IMR-90 (cell line): ENCODE measurements around the gene SHB. TPM values are rescaled to one million over a fixed set of nuclear protein-coding genes. Genes with fewer than 3 reads are reported as not detected.

Experiments used
- microRNA-seq, 2 experiments: library from miRNA; stranded (forward) in 1 of 2; unstranded in 1 of 2; fragments of 10-50 nt in 1 of 2; fragments of <30 nt in 1 of 2; gene quantifications in 1 of 2; microRNA quantifications in 1 of 2; one replicate each; pipeline versions ENCODE3 to v1.1.0; 2013 to 2020; ENCODE audit not compliant: insufficient read depth in 1 of 2, insufficient read length in 1 of 2, unreplicated experiment in 1 of 2
- polyA plus RNA-seq, 3 experiments: library from polyadenylated mRNA; depleted of rRNA; stranded (reverse); fragments of >200 nt; gene quantifications; 2 replicates each; pipeline ENCODE4 v1.2.3, GENCODE V29; 2012; ENCODE audit warnings: low replicate concordance in 1 of 3
- small RNA-seq, 5 experiments: library from RNA; depleted of rRNA; stranded (forward); fragments of <200 nt; gene quantifications; one replicate each; pipeline ENCODE3, GENCODE V24; 2012
- total RNA-seq: library from RNA; depleted of rRNA; stranded (reverse); fragments of >200 nt; gene quantifications from 2 replicates; pipeline ENCODE4 v1.2.3, GENCODE V29; 2012; rRNA removed

The SHB gene
- total and polyA plus RNA-seq, 2 of the 4 experiments (the other 2 are of a cell fraction), result 6.1 to 20.4 TPM

Small RNA genes within 50 kb of the gene (microRNA-seq; reads per million reads assigned to microRNA genes)
- not detected for gene RNU7-124P (ENCODE audit: insufficient read depth, insufficient read length)

Small RNA genes within 50 kb of the gene (small RNA-seq; reads per million reads assigned to genes)
- gene RNU7-124P, result 0 reads per million in 5 experiments

Other genes with a start within 250 kb of the SHB start
- gene SLC25A51, start 165.1 kb downstream of the SHB start, total RNA-seq, result 63.0 and 81.6 TPM in 2 replicates
- 10.6 and 14.1 TPM in 2 replicates for gene SLC25A51, start 165.1 kb downstream of the SHB start, polyA plus RNA-seq (2012; rRNA removed)